ENCODE data around the gene UMODL1.

UMODL1 gene

DNA sequence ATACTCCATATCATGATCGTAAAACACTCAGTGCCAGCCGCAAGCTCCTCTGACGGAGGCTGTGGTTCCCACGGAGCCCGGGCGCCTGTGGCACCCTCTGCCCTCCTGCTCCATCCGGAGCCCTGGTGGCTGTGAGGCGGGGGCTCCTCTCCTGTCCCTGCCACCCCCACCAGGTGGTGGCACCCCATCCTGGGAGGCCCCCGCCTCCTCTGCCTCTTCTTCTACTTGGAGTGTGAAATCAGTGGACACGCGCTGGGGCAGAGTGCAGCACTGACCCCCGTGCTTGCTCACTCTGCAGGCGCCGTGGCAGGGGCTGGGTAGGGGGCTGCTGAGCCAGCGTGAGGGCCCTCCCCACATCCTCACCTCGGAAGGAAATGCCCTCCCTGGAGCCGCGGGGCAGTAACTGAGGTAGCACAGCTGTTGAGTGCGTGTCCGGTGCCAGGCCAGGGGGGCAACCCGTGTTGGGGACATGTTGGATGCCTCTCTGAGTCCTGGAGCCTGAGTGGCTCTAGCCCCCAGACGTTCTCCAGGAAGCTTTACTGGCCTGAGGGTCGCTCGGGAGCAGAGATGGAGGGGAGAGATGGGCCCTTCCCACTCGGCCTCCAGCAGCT lies 89.1 kb downstream of the UMODL1 start:
- Histone ChIP-seq H3K4me3 (ENCODE audit: insufficient read depth in 1 of 2, low read depth in 1 of 2, low read length in 2 of 2) (no peak overlapping the region), H2AFZ (ENCODE audit: low read depth, low read length) (no peak overlapping the region), H3K23ac (ENCODE audit: low read length in 2 of 2) (no peak overlapping the region), H3K36me3 (ENCODE audit: control insufficient read depth in 1 of 2, insufficient read depth in 2 of 2, low read depth in 1 of 2, low read length in 2 of 2) (no peaks in the 10 kb centered on the region), H3K79me1 (replicated peaks; ENCODE audit: low read length, poor library complexity, severe bottlenecking) (no peaks in the 10 kb centered on the region), H3K18ac (ENCODE audit: low read depth in 1 of 2, low read length in 2 of 2) (no peak overlapping the region), H3K4ac (ENCODE audit: low read depth in 1 of 2, low read length in 2 of 2) (no peak overlapping the region), H3K4me2 (ENCODE audit: low read length, poor library complexity, severe bottlenecking) (no peak overlapping the region), H3K9ac (ENCODE audit: low read length) (no peak overlapping the region), H2BK5ac (ENCODE audit: low read depth, low read length, poor library complexity, severe bottlenecking) (no peak overlapping the region), H3K14ac (ENCODE audit: low read length in 2 of 2) (no peak overlapping the region), H2BK15ac (ENCODE audit: low read depth, poor library complexity, severe bottlenecking) (no peak overlapping the region), H3K9me3 (ENCODE audit: control insufficient read depth, low read length) (no peaks in the 10 kb centered on the region), H2AK5ac (ENCODE audit: low read length, severe bottlenecking) (no peak overlapping the region), H4K8ac (ENCODE audit: low read length) (no peak overlapping the region), H4K91ac (ENCODE audit: low read length) (no peak overlapping the region), H2BK12ac (ENCODE audit: low read length in 2 of 2) (no peak overlapping the region), H3K27me3 (ENCODE audit: control insufficient read depth in 1 of 2, insufficient read depth in 1 of 2, low read length in 2 of 2) (peaks cover 25 to 41% of the 10 kb centered on the region in 2 experiments), H3K27ac (ENCODE audit: low read length, poor library complexity, severe bottlenecking) (no peak overlapping the region), H3K4me1 (ENCODE audit: control insufficient read depth, insufficient read depth, low read depth, low read length) (no peaks in the 10 kb centered on the region), H2BK120ac (ENCODE audit: low read depth, low read length) (no peak overlapping the region)
- WGBS = 90% methylated on average over 21 of the region's 25 CpGs
- no peak for DNase-seq

DNA sequence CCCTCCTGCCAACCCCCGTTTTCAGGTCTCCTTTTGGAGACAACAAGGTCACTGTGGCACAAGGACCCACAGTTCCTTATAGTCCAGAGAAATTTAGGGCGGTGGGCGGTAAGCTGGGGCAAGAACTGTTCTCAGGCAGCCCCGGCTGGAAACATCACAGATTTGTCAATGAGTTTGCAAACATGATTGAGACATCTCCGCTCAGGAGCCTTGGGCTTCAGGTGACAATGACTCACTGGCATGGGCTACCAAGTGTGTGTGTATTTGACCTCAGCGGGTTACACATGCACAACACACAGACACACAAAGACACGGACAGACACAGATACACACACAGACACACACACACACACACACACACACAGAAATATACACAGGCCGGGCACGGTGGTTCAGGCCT lies 89.6 kb downstream of the UMODL1 start:
- no peaks in the 10 kb centered on the region for H3K36me3 ChIP-seq (ENCODE audit: control insufficient read depth in 1 of 2, insufficient read depth in 2 of 2, low read depth in 1 of 2, low read length in 2 of 2)
- 93% methylated on average over 9 of the region's 9 CpGs for WGBS
- no peak overlapping the region for H3K4ac ChIP-seq (ENCODE audit: low read depth in 1 of 2, low read length in 2 of 2)
- no peak overlapping the region for H2AFZ ChIP-seq (ENCODE audit: low read depth, low read length)
- no peak overlapping the region for H2AK5ac ChIP-seq (ENCODE audit: low read length, severe bottlenecking)
- H3K27ac ChIP-seq (ENCODE audit: low read length, poor library complexity, severe bottlenecking) = no peak overlapping the region
- no peak for DNase-seq
- peaks cover 23 to 37% of the 10 kb centered on the region in 2 experiments for H3K27me3 ChIP-seq (ENCODE audit: control insufficient read depth in 1 of 2, insufficient read depth in 1 of 2, low read length in 2 of 2)
- no peak overlapping the region for H2BK120ac ChIP-seq (ENCODE audit: low read depth, low read length)
- H3K79me1 ChIP-seq (replicated peaks; ENCODE audit: low read length, poor library complexity, severe bottlenecking) = no peaks in the 10 kb centered on the region
- no peak overlapping the region for H3K4me3 ChIP-seq (ENCODE audit: insufficient read depth in 1 of 2, low read depth in 1 of 2, low read length in 2 of 2)
- no peak overlapping the region for H4K91ac ChIP-seq (ENCODE audit: low read length)
- H2BK15ac ChIP-seq (ENCODE audit: low read depth, poor library complexity, severe bottlenecking) = no peak overlapping the region
- no peak overlapping the region for H2BK12ac ChIP-seq (ENCODE audit: low read length in 2 of 2)
- H3K4me2 ChIP-seq (ENCODE audit: low read length, poor library complexity, severe bottlenecking) = no peak overlapping the region
- H3K9ac ChIP-seq (ENCODE audit: low read length) = no peak overlapping the region
- H3K14ac ChIP-seq (ENCODE audit: low read length in 2 of 2) = no peak overlapping the region
- no peak overlapping the region for H2BK5ac ChIP-seq (ENCODE audit: low read depth, low read length, poor library complexity, severe bottlenecking)
- H3K4me1 ChIP-seq (ENCODE audit: control insufficient read depth, insufficient read depth, low read depth, low read length) = no peaks in the 10 kb centered on the region
- no peaks in the 10 kb centered on the region for H3K9me3 ChIP-seq (ENCODE audit: control insufficient read depth, low read length)
- H3K23ac ChIP-seq (ENCODE audit: low read length in 2 of 2) = no peak overlapping the region
- no peak overlapping the region for H3K18ac ChIP-seq (ENCODE audit: low read depth in 1 of 2, low read length in 2 of 2)
- H4K8ac ChIP-seq (ENCODE audit: low read length) = no peak overlapping the region

DNA sequence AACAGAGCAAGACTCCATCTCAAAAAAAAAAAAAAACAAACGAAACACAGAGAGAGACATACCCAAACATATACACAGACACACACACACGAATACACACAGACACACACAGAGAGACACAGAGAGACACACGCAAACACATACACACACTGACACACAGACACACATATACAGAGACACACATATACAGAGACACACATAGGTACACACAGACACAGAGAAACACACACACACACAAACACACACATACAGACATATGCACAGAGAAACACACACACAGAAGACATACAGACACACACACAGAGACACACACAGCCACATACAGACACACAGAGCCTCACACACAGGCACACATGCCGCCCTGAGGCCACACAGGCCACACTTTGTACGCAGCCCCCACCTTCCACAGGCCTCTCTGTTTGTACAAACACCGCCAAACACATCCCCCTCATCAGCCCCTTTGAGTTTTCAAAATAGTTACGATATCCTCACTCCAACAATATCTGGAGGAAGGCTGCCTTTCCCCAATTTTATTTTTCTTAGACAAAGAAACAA lies 90.4 kb downstream of the UMODL1 start:
- WGBS = 82% methylated on average over 7 of the region's 7 CpGs
- Histone ChIP-seq H3K23ac (ENCODE audit: low read length in 2 of 2) (no peak overlapping the region), H2BK5ac (ENCODE audit: low read depth, low read length, poor library complexity, severe bottlenecking) (no peak overlapping the region), H2BK15ac (ENCODE audit: low read depth, poor library complexity, severe bottlenecking) (no peak overlapping the region), H3K18ac (ENCODE audit: low read depth in 1 of 2, low read length in 2 of 2) (peak overlapping the region in 1 of 2 experiments; percentile 4), H2BK12ac (ENCODE audit: low read length in 2 of 2) (no peak overlapping the region), H2BK120ac (ENCODE audit: low read depth, low read length) (no peak overlapping the region), H3K27ac (ENCODE audit: low read length, poor library complexity, severe bottlenecking) (no peak overlapping the region), H2AFZ (ENCODE audit: low read depth, low read length) (no peak overlapping the region), H4K8ac (ENCODE audit: low read length) (no peak overlapping the region), H3K4me2 (ENCODE audit: low read length, poor library complexity, severe bottlenecking) (no peak overlapping the region), H2AK5ac (ENCODE audit: low read length, severe bottlenecking) (no peak overlapping the region), H3K9ac (ENCODE audit: low read length) (no peak overlapping the region), H4K91ac (ENCODE audit: low read length) (no peak overlapping the region), H3K79me1 (replicated peaks; ENCODE audit: low read length, poor library complexity, severe bottlenecking) (no peaks in the 10 kb centered on the region), H3K4ac (ENCODE audit: low read depth in 1 of 2, low read length in 2 of 2) (no peak overlapping the region), H3K27me3 (ENCODE audit: control insufficient read depth in 1 of 2, insufficient read depth in 1 of 2, low read length in 2 of 2) (peaks cover 21 to 31% of the 10 kb centered on the region in 2 experiments), H3K14ac (ENCODE audit: low read length in 2 of 2) (peak overlapping the region in 1 of 2 experiments; percentile 73), H3K36me3 (ENCODE audit: control insufficient read depth in 1 of 2, insufficient read depth in 2 of 2, low read depth in 1 of 2, low read length in 2 of 2) (no peaks in the 10 kb centered on the region), H3K9me3 (ENCODE audit: control insufficient read depth, low read length) (no peaks in the 10 kb centered on the region), H3K4me3 (ENCODE audit: insufficient read depth in 1 of 2, low read depth in 1 of 2, low read length in 2 of 2) (no peak overlapping the region), H3K4me1 (ENCODE audit: control insufficient read depth, insufficient read depth, low read depth, low read length) (no peaks in the 10 kb centered on the region)
- no peak for DNase-seq

DNA sequence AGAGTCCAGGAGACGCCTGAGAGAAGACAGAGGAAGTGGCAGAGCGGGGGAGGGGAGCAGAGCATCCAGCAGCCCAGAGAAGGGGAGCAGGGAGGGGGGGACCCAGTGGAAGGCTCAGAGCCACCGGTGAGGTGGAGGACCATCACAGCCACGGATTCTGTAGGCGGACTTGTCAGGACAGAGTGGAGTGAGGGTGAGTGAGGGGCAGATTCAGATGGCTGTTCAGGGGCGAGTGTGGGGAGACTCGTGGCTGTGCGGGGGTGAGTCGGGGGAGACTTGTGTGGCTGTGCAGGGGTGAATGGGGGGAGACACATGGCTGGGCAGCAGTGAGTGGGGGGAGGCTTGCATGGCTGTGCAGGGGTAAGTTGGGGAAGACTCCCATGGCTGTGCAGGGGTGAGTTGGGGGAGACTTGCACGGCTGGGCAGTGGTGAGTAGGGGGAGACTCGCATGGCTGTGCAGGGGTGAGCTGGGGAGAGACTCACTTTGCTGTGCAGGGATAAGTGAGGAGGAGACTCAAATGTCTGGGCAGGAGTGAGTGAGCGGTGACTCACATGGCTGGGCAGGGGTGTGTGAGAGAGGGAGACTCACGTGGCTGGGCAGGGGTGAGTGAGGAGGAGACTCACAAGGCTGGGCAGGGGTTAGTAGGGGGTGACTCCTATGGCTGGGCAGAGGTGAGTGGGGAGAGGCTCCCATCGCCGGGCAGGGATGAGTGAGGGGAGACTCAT lies 91.0 kb downstream of the UMODL1 start:
- Histone ChIP-seq H3K4me1 (ENCODE audit: control insufficient read depth, insufficient read depth, low read depth, low read length) (no peaks in the 10 kb centered on the region), H3K36me3 (ENCODE audit: control insufficient read depth in 1 of 2, insufficient read depth in 2 of 2, low read depth in 1 of 2, low read length in 2 of 2) (no peaks in the 10 kb centered on the region), H2BK5ac (ENCODE audit: low read depth, low read length, poor library complexity, severe bottlenecking) (no peak overlapping the region), H3K4me2 (ENCODE audit: low read length, poor library complexity, severe bottlenecking) (no peak overlapping the region), H2AK5ac (ENCODE audit: low read length, severe bottlenecking) (no peak overlapping the region), H3K27ac (ENCODE audit: low read length, poor library complexity, severe bottlenecking) (no peak overlapping the region), H2BK12ac (ENCODE audit: low read length in 2 of 2) (no peak overlapping the region), H3K18ac (ENCODE audit: low read depth in 1 of 2, low read length in 2 of 2) (no peak overlapping the region), H2AFZ (ENCODE audit: low read depth, low read length) (no peak overlapping the region), H3K79me1 (replicated peaks; ENCODE audit: low read length, poor library complexity, severe bottlenecking) (no peaks in the 10 kb centered on the region), H2BK15ac (ENCODE audit: low read depth, poor library complexity, severe bottlenecking) (no peak overlapping the region), H2BK120ac (ENCODE audit: low read depth, low read length) (no peak overlapping the region), H3K14ac (ENCODE audit: low read length in 2 of 2) (no peak overlapping the region), H4K91ac (ENCODE audit: low read length) (no peak overlapping the region), H3K4ac (ENCODE audit: low read depth in 1 of 2, low read length in 2 of 2) (no peak overlapping the region), H3K9ac (ENCODE audit: low read length) (no peak overlapping the region), H3K27me3 (ENCODE audit: control insufficient read depth in 1 of 2, insufficient read depth in 1 of 2, low read length in 2 of 2) (peaks cover 16 to 25% of the 10 kb centered on the region in 2 experiments), H3K4me3 (ENCODE audit: insufficient read depth in 1 of 2, low read depth in 1 of 2, low read length in 2 of 2) (no peak overlapping the region), H3K23ac (ENCODE audit: low read length in 2 of 2) (no peak overlapping the region), H4K8ac (ENCODE audit: low read length) (no peak overlapping the region), H3K9me3 (ENCODE audit: control insufficient read depth, low read length) (no peaks in the 10 kb centered on the region)
- no peak for DNase-seq
- WGBS = 73% methylated on average over 15 of the region's 15 CpGs

All from mesenchymal stem cell (in vitro differentiated cells and primary cell).